Mononuclear cell (primary cell): ENCODE results near the gene GNAO1. TPM values are rescaled to one million over a fixed set of nuclear protein-coding genes. Genes with fewer than 3 reads are reported as not detected.

Experiments used
- H3K27me3 ChIP-seq: 2 replicates; pipeline ENCODE4 v1.6.0; 2011; ENCODE audit warnings: low read length, control low read depth; ENCODE audit not compliant: insufficient read depth
- H3K4me1 ChIP-seq: 2 replicates; pipeline ENCODE4 v1.5.1; 2011; ENCODE audit warnings: mild to moderate bottlenecking, low read length, control low read depth; ENCODE audit not compliant: insufficient read depth
- H3K4me3 ChIP-seq: 2 replicates; pipeline ENCODE4 v1.5.1; 2011; ENCODE audit warnings: mild to moderate bottlenecking, low read length, moderate library complexity
- H3K9me3 ChIP-seq: 2 replicates; pipeline ENCODE4 v1.5.1; 2011; ENCODE audit warnings: low read depth, mild to moderate bottlenecking, control low read depth, low read length
- total RNA-seq: library from RNA; depleted of rRNA; stranded (reverse); fragments of >200 nt; gene quantifications from one replicate; pipeline ENCODE4 v1.2.3, GENCODE V29; 2012

GNAO1 gene
- total RNA-seq, 1 donor = 0.84 TPM

GRCh38 chr16:56275076-56275475 is 83.8 kb downstream of the GNAO1 start:
- Histone ChIP-seq H3K4me1 (peaks cover 30% of the 10 kb centered on the region), H3K4me3 (no peak overlapping the region), H3K9me3 (no peaks in the 10 kb centered on the region), H3K27me3 (no peaks in the 10 kb centered on the region)

GRCh38 chr16:56275801-56276200 is 84.5 kb downstream of the GNAO1 start:
- H3K4me3 ChIP-seq = no peak overlapping the region

DNA sequence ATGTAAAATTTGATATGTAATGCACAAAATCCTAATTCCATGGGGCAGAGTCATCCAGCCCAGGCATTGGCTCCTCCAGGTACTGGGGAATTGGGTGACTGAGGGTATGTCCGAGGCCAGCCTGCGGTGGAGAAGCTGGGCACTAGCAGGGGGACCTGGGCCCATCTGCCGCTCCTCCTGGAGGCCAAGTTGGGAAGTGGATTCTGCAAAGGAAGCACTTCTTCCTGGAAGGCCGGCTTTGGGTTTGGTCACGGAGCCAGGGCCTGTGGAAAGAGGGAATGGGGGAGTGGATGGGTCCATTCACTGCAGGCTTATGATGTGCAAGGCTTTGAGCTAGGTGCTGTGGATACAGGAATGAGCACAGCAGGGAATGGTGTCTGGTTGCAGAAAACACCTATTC is 85.8 kb downstream of the GNAO1 start:
- Histone ChIP-seq H3K4me1 (peaks cover 32% of the 10 kb centered on the region), H3K4me3 (no peak overlapping the region), H3K27me3 (no peaks in the 10 kb centered on the region), H3K9me3 (no peaks in the 10 kb centered on the region)

More at GRCh38 chr16:56275801-56276200, 84.5 kb downstream of the GNAO1 start:
- no peaks in the 10 kb centered on the region for H3K9me3 ChIP-seq
- no peaks in the 10 kb centered on the region for H3K27me3 ChIP-seq
- peaks cover 30% of the 10 kb centered on the region for H3K4me1 ChIP-seq

GRCh38 chr16:56278196-56278855 is 87.0 kb downstream of the GNAO1 start:
- Histone ChIP-seq H3K4me3 (no peak overlapping the region), H3K4me1 (peaks cover 36% of the 10 kb centered on the region), H3K9me3 (no peaks in the 10 kb centered on the region), H3K27me3 (no peaks in the 10 kb centered on the region)

- peaks cover 36% of the 10 kb centered on the region for H3K4me1 ChIP-seq
- no peaks in the 10 kb centered on the region for H3K27me3 ChIP-seq
- no peak overlapping the region for H3K4me3 ChIP-seq
Measured at GRCh38 chr16:56279132-56279531, 87.8 kb downstream of the GNAO1 start.

DNA sequence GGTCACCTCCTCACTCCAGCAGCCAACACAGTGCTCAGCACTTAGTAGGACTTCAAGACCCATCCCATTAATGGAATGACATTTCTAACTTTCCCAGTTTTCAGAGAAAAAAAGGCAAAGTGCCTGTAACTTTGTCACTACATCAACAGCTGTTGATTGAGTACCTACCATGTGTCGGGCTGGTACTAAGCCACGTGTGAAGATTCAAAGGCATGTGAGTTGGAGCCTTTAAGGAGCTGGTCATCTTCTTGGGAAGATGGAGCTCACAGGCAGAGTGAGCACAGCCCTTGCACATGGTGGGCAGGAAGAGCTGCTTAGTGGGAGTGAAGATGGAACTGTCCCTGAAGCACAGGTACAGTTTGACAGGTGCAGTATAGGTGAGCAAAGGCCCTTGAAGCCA is 88.6 kb downstream of the GNAO1 start:
- Histone ChIP-seq H3K9me3 (no peaks in the 10 kb centered on the region), H3K4me3 (no peak overlapping the region)

More at GRCh38 chr16:56279132-56279531, 87.8 kb downstream of the GNAO1 start:
- H3K9me3 ChIP-seq = no peaks in the 10 kb centered on the region

DNA sequence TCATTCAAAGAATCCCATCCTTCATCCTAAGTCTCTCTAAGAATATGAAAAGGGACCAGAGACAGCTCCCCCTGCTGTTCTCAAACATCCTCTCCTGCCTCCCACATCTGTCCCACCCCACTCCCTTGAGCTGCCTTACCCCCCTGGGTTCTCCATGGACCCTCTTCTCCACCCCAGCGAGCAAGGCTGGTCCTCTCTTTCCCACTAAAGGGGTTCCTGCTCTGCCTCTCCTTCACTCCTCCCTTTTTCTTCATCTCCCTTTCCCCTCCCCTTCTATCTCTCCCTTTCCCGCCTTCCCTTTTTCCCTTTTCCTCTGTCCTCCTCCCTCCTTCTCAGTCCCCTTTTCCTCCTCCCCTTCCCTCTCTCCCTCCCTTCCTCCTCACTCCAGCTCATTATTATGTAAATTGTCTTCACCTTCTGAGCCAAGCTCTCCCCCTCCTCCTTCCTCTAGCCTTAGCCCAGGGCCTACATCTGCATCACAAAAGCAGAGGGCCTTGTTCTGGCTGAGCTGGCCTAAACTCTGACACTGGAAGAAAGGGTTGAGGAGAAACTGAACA is 90.0 kb downstream of the GNAO1 start:
- Histone ChIP-seq H3K4me1 (peaks cover 33% of the 10 kb centered on the region), H3K4me3 (no peak overlapping the region), H3K9me3 (no peaks in the 10 kb centered on the region), H3K27me3 (no peaks in the 10 kb centered on the region)

More for the DNA sequence above, 88.6 kb downstream of the GNAO1 start:
- peaks cover 36% of the 10 kb centered on the region for H3K4me1 ChIP-seq
- no peaks in the 10 kb centered on the region for H3K27me3 ChIP-seq

DNA sequence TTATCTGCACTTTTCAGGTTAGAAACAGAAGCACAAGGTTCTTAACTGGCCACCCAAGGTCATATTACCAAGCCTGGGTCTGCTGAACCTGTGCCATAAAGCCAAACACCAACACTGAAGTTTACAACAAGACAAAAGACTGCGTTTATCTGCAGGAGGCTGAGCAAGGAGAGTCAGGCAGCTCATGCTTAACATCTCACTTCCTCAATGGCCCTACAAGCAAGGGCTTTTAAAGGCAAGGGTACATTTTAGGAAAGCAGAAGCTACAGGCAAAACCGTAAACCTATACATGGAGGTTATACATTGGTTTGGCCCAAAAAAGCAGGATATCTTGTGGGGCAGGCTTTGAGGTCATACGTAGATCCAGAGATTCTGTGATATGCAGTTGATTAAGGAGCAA is 91.2 kb downstream of the GNAO1 start:
- Histone ChIP-seq H3K4me3 (no peak overlapping the region), H3K4me1 (peaks cover 42% of the 10 kb centered on the region), H3K9me3 (no peaks in the 10 kb centered on the region), H3K27me3 (no peaks in the 10 kb centered on the region)

GRCh38 chr16:56284521-56284920 is 93.2 kb downstream of the GNAO1 start:
- H3K4me1 ChIP-seq = peaks cover 33% of the 10 kb centered on the region
- H3K4me3 ChIP-seq = no peak overlapping the region
- no peaks in the 10 kb centered on the region for H3K27me3 ChIP-seq
- H3K9me3 ChIP-seq = no peaks in the 10 kb centered on the region

DNA sequence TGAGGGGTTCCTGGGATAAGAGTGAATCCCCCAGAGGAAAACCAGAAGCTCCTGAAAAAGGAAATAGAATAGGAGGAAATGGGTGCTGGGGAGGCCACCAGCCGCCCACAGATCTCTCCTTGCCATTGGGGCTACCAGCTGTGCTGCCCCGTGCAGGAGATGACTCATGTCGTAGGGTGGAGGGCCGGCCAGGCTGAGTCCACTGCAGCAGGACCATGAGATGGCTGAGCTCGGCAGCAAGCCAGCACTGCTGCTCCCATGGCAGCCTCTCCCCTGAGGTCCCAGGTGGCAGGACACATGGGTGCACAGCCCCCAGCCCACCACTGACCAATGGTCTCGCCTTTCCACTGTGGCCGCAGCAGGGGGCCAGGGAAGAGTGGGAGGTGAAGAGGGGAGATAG is 95.5 kb downstream of the GNAO1 start:
- no peaks in the 10 kb centered on the region for H3K27me3 ChIP-seq
- H3K4me1 ChIP-seq = peaks cover 22% of the 10 kb centered on the region
- no peaks in the 10 kb centered on the region for H3K9me3 ChIP-seq
- H3K4me3 ChIP-seq = no peak overlapping the region

DNA sequence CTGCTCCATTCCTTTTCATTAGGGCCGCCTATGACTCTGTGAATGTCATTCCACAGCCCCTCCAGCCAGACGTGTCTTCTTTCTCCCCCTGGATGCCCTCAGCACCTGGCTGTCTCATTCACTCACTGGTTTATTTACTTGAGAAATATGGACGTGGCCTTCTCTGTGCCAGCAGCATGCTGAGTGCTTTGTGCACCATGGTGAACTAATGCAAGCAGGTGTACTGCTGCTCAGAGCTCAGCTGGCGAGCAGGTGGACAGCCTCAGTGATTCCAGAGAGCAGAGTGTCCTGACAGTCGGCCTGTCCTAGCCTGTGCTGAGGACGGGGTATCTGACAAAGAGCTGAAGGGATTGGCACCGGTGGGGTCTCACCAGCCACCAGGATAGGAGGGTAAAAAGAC is 96.7 kb downstream of the GNAO1 start:
- no peak overlapping the region for H3K4me3 ChIP-seq
- H3K9me3 ChIP-seq = no peaks in the 10 kb centered on the region
- H3K4me1 ChIP-seq = peaks cover 12% of the 10 kb centered on the region
- H3K27me3 ChIP-seq = no peaks in the 10 kb centered on the region

DNA sequence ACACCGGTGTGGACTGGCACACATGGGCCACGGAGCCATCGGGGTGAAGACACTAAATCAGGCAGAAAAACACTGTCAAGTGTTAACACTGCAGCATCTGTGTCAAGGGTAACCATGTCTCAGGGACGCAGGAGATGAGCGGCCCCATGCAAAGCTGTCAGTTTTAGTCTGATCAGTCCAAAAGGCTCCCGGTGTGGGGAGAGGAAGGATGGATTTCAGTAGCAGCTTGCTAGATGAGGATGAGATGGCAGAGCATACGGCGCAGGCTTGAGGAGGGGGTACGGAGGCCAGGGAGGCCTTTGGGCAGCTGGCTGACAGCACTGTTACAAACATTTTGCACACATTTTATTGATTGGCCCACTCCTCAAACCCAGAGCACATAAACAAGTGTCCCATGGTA is 98.1 kb downstream of the GNAO1 start:
- H3K9me3 ChIP-seq = no peaks in the 10 kb centered on the region
- no peak overlapping the region for H3K4me3 ChIP-seq
- H3K27me3 ChIP-seq = no peaks in the 10 kb centered on the region
- peaks cover 13% of the 10 kb centered on the region for H3K4me1 ChIP-seq

- no peaks in the 10 kb centered on the region for H3K9me3 ChIP-seq
- no peak overlapping the region for H3K4me3 ChIP-seq
- H3K27me3 ChIP-seq = no peaks in the 10 kb centered on the region
- peaks cover 15% of the 10 kb centered on the region for H3K4me1 ChIP-seq
Measured at GRCh38 chr16:56289862-56290261, 98.6 kb downstream of the GNAO1 start.

DNA sequence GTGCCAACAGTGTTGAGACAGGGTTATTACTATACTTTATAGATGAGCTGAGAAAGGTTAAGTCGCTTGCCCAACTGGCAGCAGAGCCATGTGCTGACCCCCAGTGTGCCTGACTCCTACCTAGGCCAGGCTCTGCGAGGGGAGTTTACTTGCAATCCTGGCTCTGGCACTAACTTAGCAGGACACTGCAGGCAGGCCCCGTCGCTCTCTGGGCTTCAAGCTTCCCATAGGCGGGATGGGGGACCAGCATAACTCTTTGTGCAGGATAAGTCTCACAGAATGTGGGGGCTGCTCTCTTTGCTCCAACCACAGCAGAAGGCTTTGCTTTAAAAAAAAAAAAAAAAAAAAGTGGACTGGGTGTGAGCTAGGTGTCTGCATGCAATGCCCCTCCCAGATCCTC is 102.7 kb downstream of the GNAO1 start:
- no peaks in the 10 kb centered on the region for H3K9me3 ChIP-seq
- peaks cover 18% of the 10 kb centered on the region for H3K4me1 ChIP-seq
- no peaks in the 10 kb centered on the region for H3K27me3 ChIP-seq
- H3K4me3 ChIP-seq = no peak overlapping the region

DNA sequence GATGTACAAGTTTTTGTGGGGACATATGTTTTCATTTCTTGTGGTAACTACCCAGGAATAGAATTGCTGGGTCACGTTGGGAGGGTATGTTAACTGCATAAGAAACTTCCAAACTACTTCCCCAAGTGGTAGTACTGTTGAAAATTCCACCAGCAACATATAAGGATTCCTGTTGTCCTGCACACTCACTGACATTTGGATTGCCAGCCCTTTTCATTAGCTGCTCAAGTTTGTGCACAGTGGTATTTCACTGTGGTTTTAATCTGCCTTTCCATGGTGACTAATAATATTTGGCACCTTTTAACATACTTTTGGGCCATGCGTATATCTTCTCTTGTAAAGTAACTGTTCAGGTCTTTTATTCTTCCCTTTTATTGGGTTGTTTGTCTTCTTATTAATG is 103.3 kb downstream of the GNAO1 start:
- Histone ChIP-seq H3K9me3 (no peaks in the 10 kb centered on the region), H3K4me1 (peaks cover 22% of the 10 kb centered on the region), H3K27me3 (no peaks in the 10 kb centered on the region), H3K4me3 (no peak overlapping the region)

GRCh38 chr16:56295059-56295665 is 103.9 kb downstream of the GNAO1 start:
- Histone ChIP-seq H3K4me1 (peaks cover 22% of the 10 kb centered on the region), H3K4me3 (no peak overlapping the region), H3K27me3 (no peaks in the 10 kb centered on the region), H3K9me3 (no peaks in the 10 kb centered on the region)
